Right lobe of liver (tissue), 4 donors: ENCODE results near the gene COL5A3.

ENCODE experiments used
- CTCF ChIP-seq, 4 donors: fragments of 200-600 bp in 3 of 4; fragments of 450-650 bp in 1 of 4; IDR thresholded peaks; one replicate each; pipeline versions ENCODE4 v1.5.1 to v1.8.0; 2016 to 2022; ENCODE audit warnings: antibody characterized with exemption in 4 of 4, mild to moderate bottlenecking in 2 of 4
- POLR2A ChIP-seq: fragments of 450-650 bp; IDR thresholded peaks from one replicate; pipeline ENCODE4 v1.6.1; 2017; ENCODE audit warnings: antibody characterized with exemption, mild to moderate bottlenecking
- donor health status: DM: no; HTN: no; CAD: no.
- donor health status: DM: no; HTN: no; CAD: no.
- donor health status: DM: no; HTN: yes; CAD: no.

DNA sequence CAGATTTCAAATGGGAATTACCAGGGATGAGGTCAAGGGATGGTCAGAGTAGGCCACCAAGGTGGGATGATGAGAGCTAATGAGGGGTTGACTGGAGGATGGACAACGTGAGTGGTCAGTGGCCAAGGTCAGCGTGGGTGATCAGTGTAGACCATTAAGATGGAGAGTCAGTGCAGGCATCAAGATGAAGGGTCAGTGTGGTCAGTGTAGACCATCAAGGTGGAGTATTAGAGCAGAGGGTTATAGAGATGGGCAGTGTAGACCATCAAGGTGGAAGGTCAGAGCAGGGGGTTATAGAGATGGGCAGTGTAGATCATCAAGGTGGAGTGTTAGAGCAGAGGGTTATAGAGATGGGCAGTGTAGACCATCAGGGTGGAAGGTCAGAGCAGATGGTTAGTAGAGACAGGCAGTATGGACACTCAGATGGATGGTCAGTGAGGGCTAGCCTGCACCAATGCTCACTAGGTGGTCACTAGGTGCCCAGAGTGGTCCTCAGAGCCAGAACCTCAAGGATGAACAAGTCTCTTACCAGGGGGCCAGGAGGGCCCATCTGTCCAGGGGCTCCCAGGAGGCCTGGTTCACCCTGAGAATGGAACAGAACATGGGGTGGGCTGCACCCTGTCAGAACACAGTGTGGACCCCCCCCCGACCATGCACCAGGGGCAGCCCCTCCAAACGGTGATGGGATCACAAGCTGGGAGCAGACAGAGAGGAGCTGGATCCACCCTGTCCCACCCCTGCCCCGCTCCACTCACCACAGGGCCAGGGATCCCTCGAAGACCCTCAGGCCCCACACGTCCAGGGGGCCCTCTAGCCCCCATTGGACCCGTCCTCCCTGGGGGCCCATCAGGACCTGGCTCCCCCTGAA is 41.2 kb downstream of the COL5A3 start:
- no peak for TF ChIP-seq CTCF (IDR thresholded peaks at IDR 0.05)
- no peak for TF ChIP-seq POLR2A
